Tongue (tissue), 2 donors: ENCODE measurements around the gene ZNF367. TPM values are rescaled to one million over a fixed set of nuclear protein-coding genes. Genes with fewer than 3 reads are reported as not detected.
"Not testable (repeated sequence)": the region's sequence is repeated elsewhere in the genome, so short reads cannot be mapped to it uniquely, and the experiment has no call there.

Source experiments
- DNase-seq: peaks from one replicate; pipeline ENCODE4 v3.0.0-alpha.2; 2015
- total RNA-seq: library from RNA; depleted of rRNA; stranded (reverse); fragments of >200 nt; gene quantifications from one replicate; pipeline ENCODE4 v1.2.3, GENCODE V29; 2014

ZNF367 gene
- total RNA-seq, 1 donor from 2014 or later = 15.1 TPM

GRCh38 chr9:96361668-96362067, 56.5 kb downstream of the ZNF367 start:
- no peak for DNase-seq

GRCh38 chr9:96360976-96361375, 57.2 kb downstream of the ZNF367 start:
- DNase-seq = no peak

GRCh38 chr9:96360523-96360922, 57.6 kb downstream of the ZNF367 start:
- not testable (repeated sequence) for DNase-seq

GRCh38 chr9:96350866-96351265, 67.3 kb downstream of the ZNF367 start:
- no peak for DNase-seq

DNA sequence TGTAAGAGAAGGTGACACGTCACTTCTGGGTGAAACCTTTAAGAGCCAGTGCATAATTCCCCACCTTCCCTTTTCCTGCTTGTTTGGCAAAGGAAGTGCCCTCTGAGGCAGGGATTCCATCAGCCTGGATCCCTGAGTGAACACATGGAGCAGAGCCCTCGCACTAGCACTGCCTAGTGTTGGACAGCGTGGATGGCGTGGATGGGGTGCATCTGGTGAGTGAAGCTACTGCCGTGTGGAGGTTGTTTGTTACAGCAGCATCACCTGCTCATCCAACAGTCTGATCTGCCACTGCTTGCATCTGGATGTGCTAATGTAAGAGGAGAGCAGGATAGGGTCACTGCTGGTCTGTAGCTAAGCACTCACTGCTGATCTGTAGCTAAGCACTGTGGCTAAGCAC, 69.9 kb downstream of the ZNF367 start:
- no peak for DNase-seq

GRCh38 chr9:96345551-96345950, 72.6 kb downstream of the ZNF367 start:
- DNase-seq = no peak

GRCh38 chr9:96344458-96345180, 73.6 kb downstream of the ZNF367 start:
- peak; percentile 75 for DNase-seq

GRCh38 chr9:96343515-96344360, 74.4 kb downstream of the ZNF367 start:
- DNase-seq = no peak

GRCh38 chr9:96342571-96343245, 75.5 kb downstream of the ZNF367 start:
- DNase-seq = peak; percentile 64

DNA sequence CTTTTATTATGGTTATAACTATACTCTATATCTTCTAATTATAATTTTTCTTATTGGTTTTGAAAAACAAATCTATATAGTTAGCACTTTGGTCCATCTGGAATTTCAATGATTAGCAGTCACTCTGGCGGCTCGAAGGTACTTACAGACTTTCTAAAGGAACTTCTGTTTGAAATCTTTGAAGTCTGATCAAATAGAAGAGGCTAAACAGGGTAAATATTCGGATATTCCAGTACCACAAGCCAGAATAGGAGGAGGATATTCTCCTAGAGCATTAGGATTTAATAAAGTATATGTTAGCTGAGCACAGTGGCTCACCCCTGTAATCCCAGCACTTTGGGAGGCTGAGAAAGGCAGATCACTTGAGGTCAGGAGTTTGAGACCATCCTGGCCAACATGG, 77.5 kb downstream of the ZNF367 start:
- DNase-seq = no peak

DNA sequence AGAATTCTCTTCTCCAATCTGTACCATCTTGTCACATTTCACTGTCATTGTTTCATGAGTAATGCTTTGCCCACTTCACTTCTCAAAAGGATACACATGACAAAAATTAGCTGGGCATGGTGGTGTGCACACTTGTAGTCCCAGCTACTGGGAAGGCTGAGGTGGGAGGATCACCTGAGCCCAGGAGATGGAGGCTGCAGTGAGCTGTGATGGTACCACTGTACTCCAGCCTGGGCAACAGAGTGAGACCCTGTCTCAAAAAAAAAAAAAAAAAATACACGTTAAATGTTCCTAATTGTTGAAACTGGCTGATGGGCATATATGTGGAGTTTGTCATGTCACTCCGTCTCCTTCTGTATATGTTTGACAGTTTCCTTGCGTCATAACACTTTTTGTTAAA, 79.9 kb downstream of the ZNF367 start:
- no peak for DNase-seq

Other genes with a start within 250 kb of the ZNF367 start
- gene HSD17B3, start 116.2 kb downstream of the ZNF367 start, total RNA-seq = not detected
- 10.8 TPM for gene SLC35D2, start 34.7 kb downstream of the ZNF367 start, total RNA-seq
- gene HABP4, start 31.8 kb upstream of the ZNF367 start, total RNA-seq = 14.6 TPM
- gene CDC14B, start 201.5 kb upstream of the ZNF367 start, total RNA-seq = 31.3 TPM
- gene PRXL2C, start 236.9 kb upstream of the ZNF367 start, total RNA-seq = 23.1 TPM